ENCODE measurements around the gene PTPRE.
A peak's percentile ranks its signal among the peaks of the same experiment; 100 is the strongest.

The PTPRE gene

GRCh38 chr10:128125944-128126764, 219.3 kb downstream of the PTPRE start, which contains the start of gene MKI67 (continued):
- no peak for TF ChIP-seq ZNF426 (tag by site-specific recombination; IDR thresholded peaks at IDR 0.05)
- no peak for TF ChIP-seq KLF7 (tag by site-specific recombination; IDR thresholded peaks at IDR 0.05; ENCODE audit: borderline replicate concordance)
- peak; percentile 86 for TF ChIP-seq SP2 (tag by site-specific recombination; IDR thresholded peaks at IDR 0.05)
- TF ChIP-seq ZNF174 (tag by site-specific recombination; IDR thresholded peaks at IDR 0.05): no peak
- no peak for TF ChIP-seq ZNF175 (tag by site-specific recombination; IDR thresholded peaks at IDR 0.05)
- no peak for TF ChIP-seq ZNF16 (tag by site-specific recombination; IDR thresholded peaks at IDR 0.05; ENCODE audit: low read depth)
- peak; percentile 76 for TF ChIP-seq REST (tag by site-specific recombination; IDR thresholded peaks at IDR 0.05)
- TF ChIP-seq GFI1B (tag by site-specific recombination; IDR thresholded peaks at IDR 0.05): no peak
- no peak for TF ChIP-seq ZNF548 (tag by site-specific recombination; IDR thresholded peaks at IDR 0.05)
- TF ChIP-seq GLI2 (tag by site-specific recombination; IDR thresholded peaks at IDR 0.05; ENCODE audit: borderline replicate concordance, low read depth): no peak
- TF ChIP-seq ZSCAN30 (tag by site-specific recombination; IDR thresholded peaks at IDR 0.05): peak; percentile 29; the same call in 1 of the 2 replicates
- TF ChIP-seq ZNF558 (tag by site-specific recombination; IDR thresholded peaks at IDR 0.05): no peak
- no peak for TF ChIP-seq ZNF155 (tag by site-specific recombination; IDR thresholded peaks at IDR 0.05)
- no peak for TF ChIP-seq ZNF664 (tag by site-specific recombination; IDR thresholded peaks at IDR 0.05)
- TF ChIP-seq KLF17 (tag by site-specific recombination; IDR thresholded peaks at IDR 0.05): 0 out of 2 replicates have a peak, but pooled peaks have one; percentile 20
- TF ChIP-seq ZNF335 (tag by site-specific recombination; conservative IDR thresholded peaks at IDR 0.05): no peak; the same call in none of the 2 replicates
- 0 out of 2 replicates have a peak, but pooled peaks have one; percentile 30 for TF ChIP-seq SP7 (tag by site-specific recombination; IDR thresholded peaks at IDR 0.05)
- TF ChIP-seq ZFP3 (tag by site-specific recombination; IDR thresholded peaks at IDR 0.05; ENCODE audit: low read depth): no peak
- no peak for TF ChIP-seq CTCF (tag by site-specific recombination; IDR thresholded peaks at IDR 0.05)
- TF ChIP-seq RBAK (tag by site-specific recombination; IDR thresholded peaks at IDR 0.05): no peak
- TF ChIP-seq ZIC2 (tag by site-specific recombination; IDR thresholded peaks at IDR 0.05): no peak
- TF ChIP-seq GLIS2 (tag by site-specific recombination; IDR thresholded peaks at IDR 0.05): peak; percentile 9; the same call in 1 of the 2 replicates
- TF ChIP-seq KLF10 (tag by site-specific recombination; IDR thresholded peaks at IDR 0.05): peak; percentile 92
- TF ChIP-seq ZFP37 (tag by site-specific recombination; IDR thresholded peaks at IDR 0.05): no peak
- no peak for TF ChIP-seq SCRT2 (tag by site-specific recombination; IDR thresholded peaks at IDR 0.05)
- no peak for TF ChIP-seq ZSCAN23 (tag by site-specific recombination; IDR thresholded peaks at IDR 0.05)
- no peak for TF ChIP-seq ZSCAN18 (tag by site-specific recombination; IDR thresholded peaks at IDR 0.05)
- TF ChIP-seq GLI4 (tag by site-specific recombination; IDR thresholded peaks at IDR 0.05): no peak
- TF ChIP-seq ZBTB48 (tag by site-specific recombination; IDR thresholded peaks at IDR 0.05): no peak
- TF ChIP-seq ZNF362 (tag by site-specific recombination; IDR thresholded peaks at IDR 0.05): no peak
- TF ChIP-seq ZNF658 (tag by site-specific recombination; IDR thresholded peaks at IDR 0.05): no peak
